Astrocyte of the spinal cord (primary cell): ENCODE measurements around the gene DOLPP1.

Experiments used
- DNase-seq: peaks from one replicate; pipeline ENCODE4 v3.0.0; 2011; ENCODE audit warnings: low read depth, low spot score
- H3K4me3 ChIP-seq: 2 replicates; pipeline ENCODE4 v1.5.1; 2011; ENCODE audit warnings: low read depth, mild to moderate bottlenecking, low read length, moderate library complexity
- in situ Hi-C: cut with HindIII; loops from 2 replicates; pipeline ENCODE4 v1.10.0; 2017; ENCODE audit warnings: low sequenced_read_pairs
- TF ChIP-seq, protein P1 (sequence below): IDR thresholded peaks from 2 replicates; pipeline ENCODE4 v1.5.1; 2012; ENCODE audit warnings: low read depth, mild to moderate bottlenecking, low read length, inconsistent platforms

Gene DOLPP1

DNA sequence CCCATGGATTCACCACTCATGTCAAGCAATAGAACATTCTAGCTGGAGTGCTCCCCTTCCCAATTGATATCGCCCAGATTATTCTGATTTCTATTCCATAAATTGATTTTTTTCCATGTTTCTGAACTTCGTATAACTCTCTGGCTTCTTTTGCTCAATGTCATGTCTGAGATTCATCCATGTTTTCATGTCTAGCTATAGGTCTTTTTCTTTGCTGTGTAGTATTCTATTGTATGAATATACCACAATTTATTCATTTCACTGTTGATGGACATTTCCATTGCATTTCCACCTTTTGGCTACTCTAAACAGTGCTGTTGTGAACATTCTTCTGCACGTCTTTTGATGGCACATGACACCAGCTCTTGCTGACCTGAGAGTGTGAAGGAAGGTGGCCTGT, 49.9 kb downstream of the DOLPP1 start:
- no peak for DNase-seq
- H3K4me3 ChIP-seq = no peak overlapping the region
- TF ChIP-seq, protein P1, sequence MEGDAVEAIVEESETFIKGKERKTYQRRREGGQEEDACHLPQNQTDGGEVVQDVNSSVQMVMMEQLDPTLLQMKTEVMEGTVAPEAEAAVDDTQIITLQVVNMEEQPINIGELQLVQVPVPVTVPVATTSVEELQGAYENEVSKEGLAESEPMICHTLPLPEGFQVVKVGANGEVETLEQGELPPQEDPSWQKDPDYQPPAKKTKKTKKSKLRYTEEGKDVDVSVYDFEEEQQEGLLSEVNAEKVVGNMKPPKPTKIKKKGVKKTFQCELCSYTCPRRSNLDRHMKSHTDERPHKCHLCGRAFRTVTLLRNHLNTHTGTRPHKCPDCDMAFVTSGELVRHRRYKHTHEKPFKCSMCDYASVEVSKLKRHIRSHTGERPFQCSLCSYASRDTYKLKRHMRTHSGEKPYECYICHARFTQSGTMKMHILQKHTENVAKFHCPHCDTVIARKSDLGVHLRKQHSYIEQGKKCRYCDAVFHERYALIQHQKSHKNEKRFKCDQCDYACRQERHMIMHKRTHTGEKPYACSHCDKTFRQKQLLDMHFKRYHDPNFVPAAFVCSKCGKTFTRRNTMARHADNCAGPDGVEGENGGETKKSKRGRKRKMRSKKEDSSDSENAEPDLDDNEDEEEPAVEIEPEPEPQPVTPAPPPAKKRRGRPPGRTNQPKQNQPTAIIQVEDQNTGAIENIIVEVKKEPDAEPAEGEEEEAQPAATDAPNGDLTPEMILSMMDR = no peak
- in situ Hi-C loops = no loop called here

DNA sequence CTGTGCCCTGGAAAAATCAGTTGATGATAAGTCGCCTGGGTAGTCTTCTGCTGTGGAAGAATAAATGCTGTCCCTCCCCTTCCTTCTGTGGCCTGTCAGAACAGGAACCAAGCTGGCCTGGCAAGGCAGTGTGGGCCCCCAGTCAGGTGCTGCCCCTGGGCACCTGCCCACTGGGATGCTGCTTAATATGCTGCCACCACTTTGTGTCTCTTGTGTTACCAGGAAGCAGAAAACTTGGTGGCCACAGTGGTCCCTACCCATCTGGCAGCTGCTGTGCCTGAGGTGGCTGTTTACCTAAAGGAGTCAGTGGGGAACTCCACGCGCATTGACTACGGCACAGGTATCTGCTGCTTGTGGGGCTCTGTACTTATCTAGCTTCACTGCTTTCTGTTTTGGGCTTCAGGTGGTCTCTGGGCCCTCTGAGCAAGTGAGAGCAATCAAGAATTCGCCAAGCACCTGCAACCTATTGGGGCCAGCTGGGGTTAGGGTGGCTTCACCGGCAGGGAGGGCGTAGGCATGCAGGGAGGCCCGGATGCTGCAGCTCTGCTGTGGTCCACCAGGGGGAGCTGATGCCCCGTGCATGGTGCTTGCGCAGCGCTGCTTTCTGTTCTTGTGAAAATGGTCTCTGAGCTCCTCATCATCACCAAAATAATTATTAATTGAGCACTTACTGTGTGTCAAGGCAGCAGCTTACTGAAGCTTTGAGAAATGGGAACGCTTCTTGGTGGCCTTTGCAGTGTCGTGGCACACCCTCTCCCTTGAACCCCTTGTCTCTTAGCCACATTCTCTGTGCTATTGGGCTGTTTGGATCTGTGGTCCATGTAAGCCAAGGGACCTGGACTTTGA, 50.6 kb downstream of the DOLPP1 start:
- H3K4me3 ChIP-seq = no peak overlapping the region
- TF ChIP-seq, protein P1 = peak; percentile 99
- peak; percentile 56 for DNase-seq
- in situ Hi-C loops = no loop called here

DNA sequence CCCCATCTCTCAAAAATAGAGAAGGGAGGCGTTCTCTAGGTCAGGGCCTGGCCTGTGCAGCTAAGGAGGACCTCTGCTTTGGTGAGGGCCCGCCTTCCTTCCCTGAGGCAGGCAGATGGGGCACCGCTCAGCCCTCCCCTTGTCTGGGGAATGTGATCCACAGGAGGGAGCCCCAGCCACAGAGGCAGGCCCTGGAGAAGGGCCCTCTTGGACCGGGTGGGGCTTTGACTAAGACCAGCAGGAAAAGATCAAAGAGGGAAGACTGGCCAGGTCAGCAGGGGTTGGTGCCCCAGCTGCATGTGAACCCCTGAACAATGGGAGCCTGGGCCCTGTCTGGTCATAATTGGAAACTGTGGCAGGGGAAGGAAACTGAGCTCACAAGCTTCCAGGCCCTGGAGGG, 52.2 kb downstream of the DOLPP1 start:
- no peak overlapping the region for H3K4me3 ChIP-seq
- in situ Hi-C loops = no loop called here

DNA sequence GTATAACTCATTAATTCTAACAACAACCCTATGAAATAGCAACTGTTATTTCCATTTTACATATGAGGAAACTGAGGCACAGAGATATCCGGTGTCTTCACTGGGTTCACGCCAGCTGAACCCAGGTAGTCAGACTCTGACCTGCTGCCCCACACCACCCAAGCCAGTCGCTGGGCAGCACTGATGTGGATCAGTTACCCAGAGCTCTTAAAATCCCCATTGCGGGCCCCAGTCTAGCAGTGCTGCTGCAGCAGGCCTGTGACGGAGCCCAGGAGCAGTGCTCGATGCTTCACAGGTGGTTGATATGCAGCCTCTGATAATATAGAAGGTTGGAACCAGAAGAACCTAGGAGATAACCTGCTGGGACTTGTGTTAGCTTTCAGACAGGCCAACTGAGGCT, 54.6 kb downstream of the DOLPP1 start:
- TF ChIP-seq, protein P1 = no peak
- in situ Hi-C loops = no loop called here
- H3K4me3 ChIP-seq = no peak overlapping the region
- DNase-seq = no peak

More for the DNA sequence above, 52.2 kb downstream of the DOLPP1 start:
- no peak for DNase-seq
- TF ChIP-seq, protein P1 = no peak

DNA sequence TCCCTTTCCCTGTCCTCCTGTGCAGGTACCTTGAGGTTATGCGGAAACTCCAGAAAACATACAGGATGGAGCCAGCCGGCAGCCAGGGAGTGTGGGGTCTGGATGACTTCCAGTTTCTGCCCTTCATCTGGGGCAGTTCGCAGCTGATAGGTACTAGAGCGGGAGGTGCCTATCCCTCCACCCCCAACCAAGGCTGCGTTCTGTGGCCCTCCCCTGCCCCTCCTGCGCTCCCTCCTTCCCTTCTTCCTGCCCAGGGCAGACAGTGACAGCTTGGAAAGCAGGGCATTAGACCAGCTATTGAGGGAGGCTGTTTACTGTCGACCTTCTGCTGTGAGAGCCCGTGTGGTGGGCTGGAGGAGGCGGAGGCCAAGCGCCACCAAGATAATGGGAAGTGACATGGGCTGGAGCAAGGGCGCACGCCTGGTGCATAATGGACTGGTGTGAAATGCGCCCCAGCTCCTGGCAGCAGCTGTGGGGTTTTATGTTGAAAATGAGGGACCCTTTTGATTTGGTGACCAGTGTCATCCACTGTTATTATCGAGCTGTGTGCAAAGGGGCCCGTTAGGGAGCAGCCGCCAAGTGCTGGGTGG, 55.6 kb downstream of the DOLPP1 start:
- in situ Hi-C loops = no loop called here
- no peak overlapping the region for H3K4me3 ChIP-seq
- TF ChIP-seq, protein P1 = no peak
- DNase-seq = no peak

DNA sequence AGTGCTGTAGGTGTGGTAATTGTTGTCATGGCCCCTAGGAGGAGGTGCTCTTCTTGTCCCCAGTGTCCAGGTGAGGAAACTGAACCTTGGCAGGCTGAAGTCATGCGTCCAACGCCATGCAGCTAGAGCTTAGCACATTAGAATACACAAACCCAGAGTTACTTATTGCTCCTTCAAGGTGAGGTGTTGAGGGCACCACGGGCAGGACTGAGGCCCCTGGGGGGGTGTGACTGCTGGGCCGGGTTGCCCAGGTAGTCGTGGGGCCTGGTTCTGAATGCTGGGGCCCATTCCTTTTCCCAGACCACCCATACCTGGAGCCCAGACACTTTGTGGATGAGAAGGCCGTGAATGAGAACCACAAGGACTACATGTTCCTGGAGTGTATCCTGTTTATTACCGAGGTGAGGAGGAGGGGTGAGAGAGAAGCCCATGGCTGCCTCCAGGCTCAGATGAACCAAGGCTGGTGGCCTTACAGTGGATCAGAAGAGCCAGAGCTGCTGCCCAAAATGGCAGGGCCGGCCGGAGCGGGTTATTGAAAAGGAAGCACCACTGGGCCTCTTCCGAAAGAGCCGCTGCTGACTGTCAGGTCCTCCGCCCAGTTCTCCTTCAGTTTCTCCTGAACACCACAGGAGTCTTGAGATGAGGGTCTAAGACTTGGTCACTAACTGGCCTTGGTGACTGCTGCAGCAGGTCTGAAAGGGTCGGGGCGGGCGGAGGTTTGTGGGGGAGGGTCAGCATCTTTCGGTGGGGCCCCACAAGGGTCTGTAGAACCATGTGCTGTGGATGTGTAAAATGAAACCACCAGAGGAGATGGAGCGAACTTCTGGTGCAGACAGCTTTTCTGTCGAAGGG, 56.6 kb downstream of the DOLPP1 start:
- in situ Hi-C loops = no loop called here
- TF ChIP-seq, protein P1 = no peak
- DNase-seq = no peak
- no peak overlapping the region for H3K4me3 ChIP-seq
